Measurements from ENCODE around the gene FNBP1. TPM values are rescaled to one million over a fixed set of nuclear protein-coding genes. Genes with fewer than 3 reads are reported as not detected.

Gene FNBP1
- polyA plus RNA-seq, 6 donors from 2014 or later: 103 to 178 (median 154) TPM

- peak overlapping the region; percentile 97 to 100 (median 99) for H3K27ac Mint-ChIP-seq
- peaks cover 55 to 90% (median 78%) of the 10 kb centered on the region in 3 donors for H3K4me1 Mint-ChIP-seq
- no peaks in the 10 kb centered on the region for H3K27me3 Mint-ChIP-seq
- no peaks in the 10 kb centered on the region for H3K9me3 Mint-ChIP-seq
- ATAC-seq (ENCODE audit: low read depth in 2 of 2) (no peak), DNase-seq (peak; percentile 42)
- H3K36me3 Mint-ChIP-seq: peaks cover 0 to 5% of the 10 kb centered on the region in 2 donors
- peak overlapping the region; percentile 84 to 99 (median 96) for H3K4me3 Mint-ChIP-seq
Observed at GRCh38 chr9:129889941-129890717, 152.9 kb downstream of the FNBP1 start.

GRCh38 chr9:129889122-129889940 lies 153.7 kb downstream of the FNBP1 start:
- H3K27ac Mint-ChIP-seq: peak overlapping the region; percentile 97 to 100 (median 99)
- ATAC-seq (ENCODE audit: low read depth in 2 of 2): peak in 1 of 2 donors; percentile 4
- peaks cover 0 to 4% of the 10 kb centered on the region in 2 donors for H3K36me3 Mint-ChIP-seq
- H3K4me3 Mint-ChIP-seq: peak overlapping the region; percentile 84 to 99 (median 96)
- no peaks in the 10 kb centered on the region for H3K9me3 Mint-ChIP-seq
- peaks cover 59 to 92% (median 84%) of the 10 kb centered on the region in 3 donors for H3K4me1 Mint-ChIP-seq
- H3K27me3 Mint-ChIP-seq: no peaks in the 10 kb centered on the region
- DNase-seq: peak; percentile 51

- Mint-ChIP-seq H3K27me3 (no peaks in the 10 kb centered on the region), H3K4me1 (peaks cover 60 to 93% (median 84%) of the 10 kb centered on the region in 3 donors), H3K36me3 (no peaks in the 10 kb centered on the region), H3K27ac (peak overlapping the region; percentile 97 to 100 (median 99)), H3K4me3 (peak overlapping the region; percentile 84 to 99 (median 96)), H3K9me3 (no peaks in the 10 kb centered on the region)
- ATAC-seq (ENCODE audit: low read depth in 2 of 2) (peak; percentile 64 to 65), DNase-seq (peak; percentile 97)
Observed at GRCh38 chr9:129888293-129889121, 154.5 kb downstream of the FNBP1 start.

- DNase-seq: peak; percentile 25
- Mint-ChIP-seq H3K36me3 (no peaks in the 10 kb centered on the region), H3K4me3 (peak overlapping the region; percentile 84 to 99 (median 96)), H3K27ac (peak overlapping the region; percentile 97 to 100 (median 99)), H3K27me3 (no peaks in the 10 kb centered on the region), H3K4me1 (peaks cover 60 to 86% (median 84%) of the 10 kb centered on the region in 3 donors), H3K9me3 (no peaks in the 10 kb centered on the region)
- ATAC-seq (ENCODE audit: low read depth in 2 of 2): no peak
Observed at GRCh38 chr9:129887334-129888292, 155.4 kb downstream of the FNBP1 start.

- Mint-ChIP-seq H3K4me1 (peaks cover 52 to 77% (median 74%) of the 10 kb centered on the region in 3 donors), H3K27ac (peak overlapping the region; percentile 97 to 100 (median 99)), H3K27me3 (no peaks in the 10 kb centered on the region), H3K4me3 (peak overlapping the region; percentile 84 to 99 (median 96)), H3K36me3 (no peaks in the 10 kb centered on the region), H3K9me3 (no peaks in the 10 kb centered on the region)
- no peak for ATAC-seq (ENCODE audit: low read depth in 2 of 2)
- no peak for DNase-seq
Observed at GRCh38 chr9:129886226-129887174, 156.5 kb downstream of the FNBP1 start.

GRCh38 chr9:129885670-129886106 lies 157.3 kb downstream of the FNBP1 start:
- Mint-ChIP-seq H3K4me3 (peak overlapping the region; percentile 84 to 99 (median 96)), H3K36me3 (no peaks in the 10 kb centered on the region), H3K9me3 (no peaks in the 10 kb centered on the region), H3K27me3 (no peaks in the 10 kb centered on the region), H3K4me1 (peaks cover 50 to 71% (median 66%) of the 10 kb centered on the region in 3 donors), H3K27ac (peak overlapping the region; percentile 88 to 100 (median 99))
- ATAC-seq (ENCODE audit: low read depth in 2 of 2): peak; percentile 34 to 42
- peak; percentile 90 for DNase-seq

GRCh38 chr9:129885018-129885669 lies 157.8 kb downstream of the FNBP1 start:
- Mint-ChIP-seq H3K36me3 (no peaks in the 10 kb centered on the region), H3K9me3 (no peaks in the 10 kb centered on the region), H3K4me3 (peak overlapping the region; percentile 84 to 99 (median 96)), H3K4me1 (peaks cover 49 to 65% (median 60%) of the 10 kb centered on the region in 3 donors), H3K27ac (peak overlapping the region; percentile 93 to 100 (median 99)), H3K27me3 (no peaks in the 10 kb centered on the region)
- DNase-seq (peak; percentile 29), ATAC-seq (ENCODE audit: low read depth in 2 of 2) (no peak)

GRCh38 chr9:129884220-129885017 lies 158.6 kb downstream of the FNBP1 start:
- DNase-seq: peak; percentile 94
- no peaks in the 10 kb centered on the region for H3K9me3 Mint-ChIP-seq
- H3K4me3 Mint-ChIP-seq: peak overlapping the region; percentile 84 to 99 (median 96)
- H3K4me1 Mint-ChIP-seq: peaks cover 41 to 58% (median 53%) of the 10 kb centered on the region in 3 donors
- no peaks in the 10 kb centered on the region for H3K27me3 Mint-ChIP-seq
- ATAC-seq (ENCODE audit: low read depth in 2 of 2): peak; percentile 63 to 64
- H3K36me3 Mint-ChIP-seq: no peaks in the 10 kb centered on the region
- H3K27ac Mint-ChIP-seq: peak overlapping the region; percentile 93 to 100 (median 99)

GRCh38 chr9:129881547-129882324 lies 161.3 kb downstream of the FNBP1 start:
- peak overlapping the region in 1 of 8 donors; percentile 43 for H3K4me3 Mint-ChIP-seq
- H3K36me3 Mint-ChIP-seq: no peaks in the 10 kb centered on the region
- H3K4me1 Mint-ChIP-seq: peaks cover 18 to 31% (median 26%) of the 10 kb centered on the region in 3 donors
- DNase-seq (no peak), ATAC-seq (ENCODE audit: low read depth in 2 of 2) (no peak)
- H3K27me3 Mint-ChIP-seq: no peaks in the 10 kb centered on the region
- peak overlapping the region in 3 of 6 donors; percentile 42 to 81 (median 67) for H3K27ac Mint-ChIP-seq
- H3K9me3 Mint-ChIP-seq: no peaks in the 10 kb centered on the region
